AML-193 (cell line): ENCODE measurements around the gene UNC5A.

Source experiments
- DNase-seq, 2 experiments: peaks; one replicate each; lab custom pipeline; 2025; lab: John Stamatoyannopoulos, UW

UNC5A gene

DNA sequence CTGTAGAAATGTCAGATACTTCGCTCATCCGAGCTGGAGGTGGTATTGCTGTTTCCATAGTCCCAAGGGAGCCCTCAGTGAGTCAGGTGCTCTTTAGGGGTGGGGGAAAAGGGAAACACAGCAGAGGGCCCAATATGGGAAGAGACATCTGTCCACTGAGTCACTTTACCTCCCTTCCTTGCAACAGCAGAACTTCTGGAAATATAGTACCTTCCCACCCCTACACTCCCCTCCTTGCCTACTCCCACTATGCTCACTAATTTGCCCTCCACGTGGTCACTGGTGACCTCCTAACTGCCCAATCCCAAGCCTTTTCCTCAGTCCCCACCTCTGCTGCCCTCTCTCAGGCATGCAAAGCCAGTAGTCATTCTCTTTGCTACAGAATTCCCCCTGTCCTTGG is 86.9 kb downstream of the UNC5A start:
- DNase-seq, result no peak

- peak; percentile 87 to 94 for DNase-seq
These were observed 89.0 kb downstream of the UNC5A start, which contains the start of gene HK3 for GRCh38 chr5:176899296-176899891. TSS of gene HK3 (minus strand) at chr5:176899346. CDS start at chr5:176896159, 3,187 bp downstream.

GRCh38 chr5:176899946-176900779 is 89.8 kb downstream of the UNC5A start:
- DNase-seq, result no peak

- DNase-seq, result no peak
These were observed 90.4 kb downstream of the UNC5A start for GRCh38 chr5:176900780-176901204.

- DNase-seq, result peak; percentile 26 to 57
These were observed 91.1 kb downstream of the UNC5A start for GRCh38 chr5:176901260-176902101.

DNA sequence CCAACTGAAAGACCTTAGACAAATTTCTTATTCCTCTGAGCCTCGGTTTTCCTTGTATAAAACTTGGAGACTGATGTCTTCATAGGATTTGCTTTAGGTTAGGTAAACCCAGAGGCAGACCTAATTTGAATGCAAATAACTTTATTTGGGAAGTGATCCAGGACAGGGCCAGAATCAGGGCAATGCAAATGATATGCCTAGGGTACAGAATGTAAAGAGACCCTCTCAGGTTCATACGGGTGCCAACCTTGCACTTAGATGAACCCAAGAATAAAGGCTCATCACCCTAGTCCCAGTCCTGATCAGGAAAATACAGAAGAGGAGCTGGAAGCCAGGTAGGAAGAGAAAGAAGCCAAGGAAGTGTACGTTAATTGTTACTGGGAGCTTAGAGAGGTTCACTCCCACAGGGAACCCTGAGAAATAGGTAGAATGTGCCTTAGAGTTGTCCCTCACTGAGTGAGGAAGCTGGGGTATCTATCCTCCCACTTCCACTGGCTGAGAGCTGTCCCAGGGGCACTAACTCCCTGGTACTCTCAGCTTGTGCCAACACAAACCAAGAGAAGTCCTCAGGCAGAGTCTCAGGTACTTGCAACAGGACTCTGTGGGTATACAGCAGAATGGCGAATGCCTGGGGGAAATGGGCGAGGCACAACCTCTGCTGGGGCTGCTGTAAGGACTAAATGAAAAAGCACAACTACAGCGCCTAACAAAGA is 91.9 kb downstream of the UNC5A start:
- DNase-seq, result no peak

- DNase-seq, result no peak
These were observed 92.7 kb downstream of the UNC5A start for GRCh38 chr5:176902911-176903664.

DNA sequence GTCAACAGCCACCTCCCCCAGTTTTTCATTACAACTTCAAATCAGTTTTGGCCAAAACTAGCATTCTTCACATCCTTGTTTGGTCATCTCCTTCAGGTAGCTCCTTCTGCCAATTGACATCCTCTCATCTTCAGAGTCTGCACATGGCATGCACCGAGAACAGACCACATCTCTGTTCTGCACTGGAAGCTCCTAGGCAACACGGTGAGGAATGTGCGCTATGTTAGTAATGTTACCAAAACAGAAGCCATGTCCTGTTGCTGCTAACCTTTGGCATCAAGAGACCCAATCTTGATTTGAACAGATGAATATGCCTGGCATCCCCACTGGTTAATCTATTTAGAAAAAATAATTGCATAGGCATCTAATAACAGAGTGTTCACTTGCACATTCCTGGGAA is 93.9 kb downstream of the UNC5A start:
- no peak for DNase-seq

DNA sequence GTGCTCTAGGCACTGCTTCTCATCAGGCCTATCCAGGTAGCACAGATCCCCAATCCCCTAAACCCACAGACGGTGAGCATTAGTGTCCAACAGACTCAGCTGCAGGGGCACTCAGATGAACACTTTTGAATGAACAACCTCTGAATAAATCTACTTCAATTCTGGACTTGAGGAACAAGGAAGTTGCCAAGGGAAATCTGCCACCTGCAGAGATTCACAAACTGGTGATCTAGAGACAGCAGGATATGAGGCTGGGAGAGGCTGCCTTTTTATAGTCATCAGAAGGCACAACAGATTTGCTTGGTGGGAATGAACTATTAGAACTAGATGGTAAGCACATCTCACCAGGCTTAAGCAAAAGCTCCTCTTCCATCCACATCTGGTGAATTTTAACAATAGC is 95.8 kb downstream of the UNC5A start:
- no peak for DNase-seq

GRCh38 chr5:176906796-176907195 is 96.4 kb downstream of the UNC5A start:
- DNase-seq, result no peak

- DNase-seq, result peak; percentile 56 to 75
These were observed 98.5 kb downstream of the UNC5A start for GRCh38 chr5:176908675-176909368.

DNA sequence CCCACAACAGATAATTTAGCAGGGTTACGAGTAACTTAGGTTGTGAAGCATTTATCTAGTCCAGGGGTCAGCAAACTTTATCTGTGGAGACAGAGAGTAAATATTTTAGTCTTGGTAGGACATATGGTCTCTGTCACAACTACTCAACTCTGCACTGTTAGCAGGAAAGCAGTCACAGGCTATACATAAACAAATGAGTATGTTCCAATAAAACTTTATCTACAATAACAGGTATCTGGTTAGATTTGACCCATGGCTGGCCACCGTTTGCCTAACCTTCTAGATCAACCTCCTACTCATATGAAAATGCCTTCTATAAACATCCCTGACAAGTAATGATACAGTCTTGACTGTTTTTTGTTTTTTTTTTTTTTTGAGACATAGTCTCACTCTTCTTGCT is 101.8 kb downstream of the UNC5A start:
- DNase-seq, result no peak

- no peak for DNase-seq
These were observed 105.5 kb downstream of the UNC5A start for GRCh38 chr5:176915906-176916305.

GRCh38 chr5:176916337-176916736 is 106.0 kb downstream of the UNC5A start:
- no peak for DNase-seq

GRCh38 chr5:176918613-176919012 is 108.3 kb downstream of the UNC5A start:
- DNase-seq, result no peak

GRCh38 chr5:176921714-176922113 is 111.4 kb downstream of the UNC5A start:
- no peak for DNase-seq

- no peak for DNase-seq
These were observed 112.5 kb downstream of the UNC5A start for GRCh38 chr5:176922817-176923216.

DNA sequence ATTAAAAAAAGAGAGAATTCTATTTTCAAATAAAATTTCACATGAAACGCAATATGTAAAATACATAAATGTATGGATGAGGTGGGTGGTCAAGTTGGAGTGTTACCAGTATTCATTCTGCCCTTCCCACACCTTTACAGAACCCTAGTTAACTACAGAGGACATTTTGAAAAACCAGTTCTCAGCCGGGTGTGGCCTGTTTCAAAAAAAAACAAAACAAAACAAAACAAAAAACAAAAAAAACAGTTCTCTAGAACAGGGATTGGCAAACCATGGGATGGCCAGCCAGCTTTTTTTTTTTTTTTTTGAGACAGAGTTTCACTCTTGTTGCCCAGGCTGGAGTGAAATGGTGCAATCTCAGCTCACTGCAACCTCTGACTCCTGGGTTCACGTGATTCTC is 117.2 kb downstream of the UNC5A start:
- DNase-seq, result no peak

DNA sequence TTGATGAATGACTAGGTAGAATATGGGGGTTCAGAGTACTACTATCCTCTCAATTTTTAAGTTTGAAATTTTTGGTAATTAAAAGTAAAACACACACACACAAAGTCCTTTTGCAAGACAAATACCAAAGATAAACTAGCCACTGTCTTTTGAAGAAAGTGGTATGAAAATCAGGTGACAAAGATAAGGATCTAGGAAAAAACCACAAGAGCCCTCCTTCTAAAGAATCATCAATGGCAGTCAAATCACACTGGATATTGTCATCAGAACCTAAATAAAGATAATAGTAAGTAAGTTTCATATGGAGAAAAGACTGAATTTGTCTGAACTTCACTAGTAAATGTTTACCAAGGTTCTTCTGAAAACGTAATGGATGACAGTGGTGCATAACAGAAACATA is 119.3 kb downstream of the UNC5A start:
- no peak for DNase-seq
